Pons (tissue), 1 donor: Measurements from ENCODE around the gene ZNF772.
A peak's percentile ranks its signal among the peaks of the same experiment; 100 is the strongest.
"Not testable (repeated sequence)": the region's sequence is repeated elsewhere in the genome, so short reads cannot be mapped to it uniquely, and the experiment has no call there.

Source experiments
- DNase-seq: peaks from one replicate; pipeline ENCODE4 v3.0.0-alpha.2; 2016; ENCODE audit warnings: low spot score

The ZNF772 gene

GRCh38 chr19:57477191-57478008, at the start of gene ZNF772:
Gene ZNF772, minus strand, starts transcription at chr19:57477566. Its CDS starts 257 bp downstream, at chr19:57477309.
- peak; percentile 95 for DNase-seq

- not testable (repeated sequence) for DNase-seq
Observed at GRCh38 chr19:57518021-57518420, 40.7 kb upstream of the ZNF772 start.

GRCh38 chr19:57515255-57515654, 37.9 kb upstream of the ZNF772 start:
- no peak for DNase-seq

- no peak for DNase-seq
Observed at GRCh38 chr19:57512845-57513244, 35.5 kb upstream of the ZNF772 start.

DNA sequence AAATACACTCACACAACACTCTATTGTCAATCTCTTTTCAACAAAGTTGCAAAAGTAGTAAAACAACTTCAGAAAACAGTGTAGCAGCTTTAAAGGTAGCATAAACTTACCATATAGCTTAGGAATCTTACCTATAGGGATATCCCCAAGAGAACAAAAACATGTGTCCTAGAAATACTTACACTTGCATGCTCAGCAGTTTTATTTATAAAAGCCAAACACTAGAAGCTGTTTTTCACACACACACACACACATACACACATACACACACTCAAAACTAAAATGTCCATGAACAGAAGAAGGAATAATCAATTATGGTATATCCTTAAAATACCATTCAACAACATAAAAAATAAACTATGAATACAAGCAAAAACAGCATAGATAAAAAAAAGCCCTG, 34.1 kb upstream of the ZNF772 start:
- no peak for DNase-seq

DNA sequence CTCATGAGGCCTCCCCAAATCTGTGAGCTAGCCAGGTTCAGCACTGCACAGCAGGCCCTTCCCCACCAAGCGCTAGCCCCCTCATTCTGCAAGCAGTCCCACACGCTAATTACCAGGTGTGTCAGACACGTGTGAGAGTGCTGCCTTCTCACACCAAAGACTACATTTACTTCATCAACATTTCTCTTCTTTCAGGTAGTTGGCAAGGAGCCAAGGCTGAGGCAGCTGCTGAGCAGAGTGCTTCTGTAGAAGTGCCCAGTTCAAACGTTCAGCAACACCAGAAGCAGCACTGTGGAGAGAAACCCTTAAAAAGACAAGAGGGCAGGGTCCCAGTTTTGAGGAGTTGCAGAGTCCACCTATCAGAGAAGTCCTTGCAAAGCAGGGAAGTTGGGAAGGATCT, 28.8 kb upstream of the ZNF772 start:
- DNase-seq = no peak

GRCh38 chr19:57500400-57500799, 23.0 kb upstream of the ZNF772 start:
- DNase-seq = not testable (repeated sequence)

DNA sequence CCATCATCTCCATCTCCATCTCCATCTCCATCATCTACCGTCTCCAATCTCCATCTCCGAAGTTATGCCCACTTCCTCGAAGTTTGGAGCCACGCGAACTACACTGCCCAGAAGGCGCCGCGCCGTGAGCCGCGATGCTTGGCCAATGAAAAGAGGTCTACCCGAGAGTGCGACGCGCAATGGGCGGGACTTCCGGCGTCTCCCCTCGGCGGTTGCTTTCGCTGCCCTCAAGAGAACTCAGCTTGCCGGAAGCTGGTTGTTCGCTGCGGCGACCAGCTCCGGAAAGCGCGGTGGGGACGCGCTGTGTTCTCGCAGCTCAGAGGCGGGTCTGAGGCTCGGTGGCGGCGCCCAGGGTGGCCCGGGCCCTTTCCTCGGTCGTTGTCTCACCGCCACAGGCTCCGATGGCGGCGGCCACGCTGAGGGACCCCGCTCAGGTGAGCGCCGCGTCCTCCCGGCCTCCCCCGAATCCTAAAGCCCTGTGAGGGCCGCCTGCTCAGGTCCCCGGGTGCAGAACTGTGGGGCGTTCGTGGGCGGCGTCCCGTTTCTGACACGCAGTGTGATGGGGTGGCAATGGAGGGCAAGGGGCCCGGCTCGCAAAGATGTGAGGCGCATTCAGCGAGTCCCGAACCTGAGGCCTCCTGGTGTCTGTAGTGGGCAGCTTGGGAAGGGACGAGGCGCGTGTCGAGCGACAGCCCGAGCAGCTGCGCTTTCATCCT, 22.5 kb upstream of the ZNF772 start, which contains the start of gene ZNF773:
Gene ZNF773, plus strand, starts transcription at position 259 of the 716 bp plus-strand sequence. Its CDS starts 143 bp downstream, at position 402.
- peak; percentile 62 for DNase-seq

- not testable (repeated sequence) for DNase-seq
Observed at GRCh38 chr19:57499332-57499679, 21.9 kb upstream of the ZNF772 start.

- DNase-seq = not testable (repeated sequence)
Observed at GRCh38 chr19:57488299-57488644, 10.9 kb upstream of the ZNF772 start.

- DNase-seq = peak; percentile 90
Observed at GRCh38 chr19:57487477-57488298, 10.3 kb upstream of the ZNF772 start, which contains the start of gene ZNF419. Gene ZNF419, plus strand, starts transcription at chr19:57487750. Its CDS starts 201 bp downstream, at chr19:57487951.

- no peak for DNase-seq
Observed at GRCh38 chr19:57473646-57474045, 3.7 kb downstream of the ZNF772 start.

GRCh38 chr19:57466489-57466888, 10.9 kb downstream of the ZNF772 start:
- DNase-seq = no peak

DNA sequence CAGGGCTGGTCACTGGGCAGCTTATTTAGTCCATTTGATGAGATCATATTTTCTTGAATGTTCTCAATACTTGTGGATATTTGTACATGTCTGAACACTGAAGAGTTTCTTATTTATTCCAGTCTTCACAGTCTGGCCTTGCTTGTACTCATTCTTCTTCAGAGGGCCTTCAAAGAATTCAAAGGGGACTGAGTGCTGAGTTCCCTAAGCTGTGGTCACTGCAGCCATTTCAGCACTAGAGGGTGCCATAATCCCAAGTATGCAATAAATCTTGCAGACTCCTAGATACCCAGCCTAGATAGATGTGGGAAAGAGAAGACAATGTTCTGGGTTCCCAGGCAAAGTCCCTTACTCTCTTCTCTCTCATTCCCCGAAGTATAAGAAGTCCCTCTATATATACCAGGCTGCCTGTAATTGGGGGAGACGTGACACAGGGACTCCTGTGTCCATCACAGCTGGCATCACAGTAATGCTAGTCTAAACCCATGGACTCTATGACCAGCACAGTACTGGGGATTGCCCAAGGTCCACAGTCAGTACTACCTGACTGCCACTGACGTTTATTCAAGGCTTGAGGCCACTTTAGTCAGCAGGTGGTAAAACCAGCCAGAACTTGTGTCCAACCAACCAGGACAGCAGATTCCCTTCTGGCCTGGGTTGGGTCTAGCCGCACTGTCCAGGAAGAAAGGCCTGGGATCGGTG, 11.5 kb downstream of the ZNF772 start:
- no peak for DNase-seq

GRCh38 chr19:57452307-57452706, 25.1 kb downstream of the ZNF772 start:
- no peak for DNase-seq

DNA sequence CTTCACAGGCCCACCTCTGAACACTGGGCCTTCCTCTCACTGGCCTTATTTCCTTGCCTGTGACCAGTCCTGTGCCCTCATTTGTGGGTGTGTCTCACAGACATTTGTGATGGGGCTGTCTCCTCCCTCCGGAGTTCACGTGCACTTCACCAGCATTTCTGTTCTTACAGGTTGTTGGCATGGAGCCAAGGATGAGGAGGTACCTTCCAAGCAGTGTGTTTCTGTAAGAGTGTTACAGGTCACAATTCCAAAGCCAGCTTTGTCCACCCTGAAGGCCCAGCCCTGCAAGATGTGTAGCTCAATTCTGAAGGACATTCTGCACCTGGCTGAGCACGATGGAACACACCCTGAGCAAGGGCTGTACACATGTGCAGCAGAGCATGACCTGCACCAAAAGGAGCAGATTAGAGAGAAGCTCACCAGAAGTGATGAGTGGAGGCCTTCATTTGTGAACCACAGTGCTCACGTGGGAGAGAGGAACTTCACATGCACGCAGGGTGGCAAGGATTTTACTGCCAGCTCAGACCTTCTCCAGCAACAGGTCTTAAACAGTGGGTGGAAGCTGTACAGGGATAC, 34.2 kb downstream of the ZNF772 start:
- no peak for DNase-seq

- no peak for DNase-seq
Observed at GRCh38 chr19:57441979-57442752, 35.2 kb downstream of the ZNF772 start.

DNA sequence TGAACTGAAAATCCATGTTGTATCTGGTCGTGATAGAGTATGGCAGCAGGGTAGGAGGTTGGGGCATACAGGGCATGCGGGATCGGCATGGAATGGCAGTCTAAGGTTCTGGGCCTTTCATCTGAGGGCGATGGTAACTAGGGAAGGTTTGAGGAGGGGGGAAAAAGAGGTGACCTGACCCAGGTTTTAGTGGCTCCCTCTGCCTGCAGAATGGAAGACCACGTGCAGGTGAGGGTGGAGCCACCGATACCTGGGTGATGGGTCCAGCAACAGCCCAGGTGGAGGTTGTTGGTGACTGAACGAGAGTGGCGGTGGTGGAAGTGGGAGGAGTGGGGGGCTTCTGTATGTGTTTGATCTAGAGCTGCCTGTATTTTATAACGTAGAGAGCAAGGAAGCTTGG, 38.4 kb downstream of the ZNF772 start:
- DNase-seq = no peak

DNA sequence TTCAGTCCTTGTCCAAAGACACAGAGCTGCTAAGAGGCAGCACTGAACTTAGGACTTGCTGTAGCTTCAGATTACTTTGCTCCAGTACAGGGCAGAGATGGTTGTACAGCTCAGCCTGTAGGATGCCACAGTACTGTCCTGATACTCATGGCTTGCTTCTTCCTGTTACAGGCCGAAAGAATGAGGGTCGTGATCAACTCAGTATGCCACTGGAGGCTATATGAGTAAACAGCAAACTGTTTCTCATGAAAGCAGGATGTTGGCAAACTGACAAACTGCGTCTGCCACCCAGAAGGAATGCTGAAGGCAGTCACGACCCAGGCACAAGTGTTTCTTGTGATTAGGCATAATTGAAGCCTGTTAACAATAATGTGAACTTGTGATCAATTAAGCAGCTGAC, 39.4 kb downstream of the ZNF772 start:
- no peak for DNase-seq

DNA sequence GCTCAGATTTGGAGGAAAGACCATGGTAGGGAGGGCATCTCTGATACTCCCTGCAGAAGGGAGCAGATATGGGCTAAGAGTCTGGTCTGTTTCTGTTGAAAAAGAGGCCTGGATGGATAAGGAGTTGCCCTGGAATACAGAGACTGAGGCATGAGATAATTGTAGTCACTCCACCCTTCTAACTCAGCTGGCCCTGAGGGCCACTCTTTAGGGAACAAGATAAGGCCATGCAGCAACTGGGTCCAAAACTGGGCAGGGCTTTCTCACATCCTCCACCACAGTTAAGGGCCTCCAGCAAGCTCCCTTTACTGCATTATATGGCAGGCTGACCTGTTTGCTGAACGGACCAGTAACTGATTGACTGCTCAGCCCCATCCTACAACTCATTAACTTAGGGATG, 40.9 kb downstream of the ZNF772 start:
- no peak for DNase-seq
